ENCODE data around the gene DUSP16. TPM values are rescaled to one million over a fixed set of nuclear protein-coding genes. Genes with fewer than 3 reads are reported as not detected.
A peak's percentile ranks its signal among the peaks of the same experiment; 100 is the strongest.

DUSP16 gene
- total and polyA plus RNA-seq, 3 donors from 2014 or later, result 22.5 to 48.6 (median 42.1) TPM

GRCh38 chr12:12609692-12610091 lies 47.0 kb upstream of the DUSP16 start:
- no peak for DNase-seq
- Histone ChIP-seq H3K36me3 (ENCODE audit: low read depth, missing control alignments) (no peaks in the 10 kb centered on the region), H3K27ac (no peak overlapping the region), H3K4me3 (no peak overlapping the region), H3K27me3 (no peaks in the 10 kb centered on the region), H3K9me3 (no peaks in the 10 kb centered on the region), H3K4me1 (peaks cover 19% of the 10 kb centered on the region)
- 86 to 95% methylated on average over 3 of the region's 3 CpGs for WGBS, 2 donors
- TF ChIP-seq, protein P1, sequence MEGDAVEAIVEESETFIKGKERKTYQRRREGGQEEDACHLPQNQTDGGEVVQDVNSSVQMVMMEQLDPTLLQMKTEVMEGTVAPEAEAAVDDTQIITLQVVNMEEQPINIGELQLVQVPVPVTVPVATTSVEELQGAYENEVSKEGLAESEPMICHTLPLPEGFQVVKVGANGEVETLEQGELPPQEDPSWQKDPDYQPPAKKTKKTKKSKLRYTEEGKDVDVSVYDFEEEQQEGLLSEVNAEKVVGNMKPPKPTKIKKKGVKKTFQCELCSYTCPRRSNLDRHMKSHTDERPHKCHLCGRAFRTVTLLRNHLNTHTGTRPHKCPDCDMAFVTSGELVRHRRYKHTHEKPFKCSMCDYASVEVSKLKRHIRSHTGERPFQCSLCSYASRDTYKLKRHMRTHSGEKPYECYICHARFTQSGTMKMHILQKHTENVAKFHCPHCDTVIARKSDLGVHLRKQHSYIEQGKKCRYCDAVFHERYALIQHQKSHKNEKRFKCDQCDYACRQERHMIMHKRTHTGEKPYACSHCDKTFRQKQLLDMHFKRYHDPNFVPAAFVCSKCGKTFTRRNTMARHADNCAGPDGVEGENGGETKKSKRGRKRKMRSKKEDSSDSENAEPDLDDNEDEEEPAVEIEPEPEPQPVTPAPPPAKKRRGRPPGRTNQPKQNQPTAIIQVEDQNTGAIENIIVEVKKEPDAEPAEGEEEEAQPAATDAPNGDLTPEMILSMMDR (IDR thresholded peaks at IDR 0.05), result no peak
- no peak for TF ChIP-seq POLR2A (IDR thresholded peaks at IDR 0.05)
- intact Hi-C loops (cut with DNase I; ENCODE audit: low total_unique reads), result no loop called here

DNA sequence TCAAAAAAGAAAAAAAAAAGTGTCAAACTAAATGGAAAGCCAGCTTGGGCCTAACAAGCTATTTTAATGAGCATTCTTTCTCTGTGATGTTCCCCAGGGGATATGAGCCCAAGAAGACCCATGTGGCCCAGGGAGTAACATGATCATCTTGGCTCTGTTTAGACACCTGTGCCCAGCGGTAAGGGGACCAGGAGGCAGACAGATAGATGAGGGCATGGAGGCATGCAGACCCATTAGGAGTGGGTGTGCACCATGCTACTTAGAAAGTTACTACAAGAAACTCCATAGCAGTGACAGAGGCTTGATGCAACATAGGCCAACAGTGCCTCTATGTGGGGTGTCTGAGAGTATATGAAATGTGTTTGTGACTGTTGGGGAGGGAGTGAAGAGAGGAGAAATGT lies 45.9 kb upstream of the DUSP16 start:
- TF ChIP-seq, protein P1 (IDR thresholded peaks at IDR 0.05), result no peak
- TF ChIP-seq POLR2A (IDR thresholded peaks at IDR 0.05), result no peak
- H3K4me3 ChIP-seq, result no peak overlapping the region
- peaks cover 18% of the 10 kb centered on the region for H3K4me1 ChIP-seq
- no peaks in the 10 kb centered on the region for H3K27me3 ChIP-seq
- H3K36me3 ChIP-seq (ENCODE audit: low read depth, missing control alignments), result no peaks in the 10 kb centered on the region
- intact Hi-C loops (cut with DNase I; ENCODE audit: low total_unique reads), result no loop called here
- 80% methylated on average over 1 of the region's 1 CpG for WGBS, 2 donors
- H3K9me3 ChIP-seq, result no peaks in the 10 kb centered on the region
- DNase-seq, result no peak
- H3K27ac ChIP-seq, result no peak overlapping the region

- 57 to 62% methylated on average over 7 of the region's 7 CpGs for WGBS, 2 donors
- H3K27ac ChIP-seq, result peak overlapping the region in 1 of 2 donors; percentile 4
Measured at GRCh38 chr12:12606781-12607589, 44.3 kb upstream of the DUSP16 start.

DNA sequence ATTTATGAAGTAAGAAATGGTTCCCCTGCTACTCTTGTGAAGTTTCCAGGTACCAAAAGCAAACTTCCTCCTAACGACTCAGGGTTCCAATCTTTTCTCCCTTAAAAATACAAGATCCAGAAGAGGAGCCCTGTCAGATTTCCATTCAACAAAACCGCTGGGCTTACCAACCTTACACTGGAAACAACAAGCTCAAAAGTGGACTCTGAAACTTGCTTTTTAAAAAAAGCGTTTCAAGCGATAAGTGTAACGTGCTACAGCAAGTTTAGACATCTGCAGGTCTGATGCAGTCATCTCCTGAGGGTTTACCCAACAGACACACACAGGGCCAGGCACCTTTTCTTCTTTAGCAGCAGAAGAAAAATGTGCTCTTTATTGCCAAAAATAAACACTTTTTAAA lies 42.1 kb upstream of the DUSP16 start:
- H3K27ac ChIP-seq, result no peak overlapping the region
- intact Hi-C loops (cut with DNase I; ENCODE audit: low total_unique reads), result no loop called here
- H3K9me3 ChIP-seq, result no peaks in the 10 kb centered on the region
- TF ChIP-seq POLR2A (IDR thresholded peaks at IDR 0.05), result no peak
- TF ChIP-seq, protein P1 (IDR thresholded peaks at IDR 0.05), result no peak
- no peak for DNase-seq
- no peaks in the 10 kb centered on the region for H3K27me3 ChIP-seq
- H3K36me3 ChIP-seq (ENCODE audit: low read depth, missing control alignments), result no peaks in the 10 kb centered on the region
- H3K4me1 ChIP-seq, result no peaks in the 10 kb centered on the region
- 52 to 60% methylated on average over 5 of the region's 5 CpGs for WGBS, 2 donors
- no peak overlapping the region for H3K4me3 ChIP-seq

More at GRCh38 chr12:12606781-12607589, 44.3 kb upstream of the DUSP16 start:
- no peak for DNase-seq
- no peak overlapping the region for H3K4me3 ChIP-seq
- no peaks in the 10 kb centered on the region for H3K9me3 ChIP-seq
- H3K4me1 ChIP-seq, result peaks cover 6% of the 10 kb centered on the region
- TF ChIP-seq, protein P1 (IDR thresholded peaks at IDR 0.05), result no peak
- TF ChIP-seq POLR2A (IDR thresholded peaks at IDR 0.05), result no peak
- H3K27me3 ChIP-seq, result no peaks in the 10 kb centered on the region
- no peaks in the 10 kb centered on the region for H3K36me3 ChIP-seq (ENCODE audit: low read depth, missing control alignments)
- intact Hi-C loops (cut with DNase I; ENCODE audit: low total_unique reads), result no loop called here

DNA sequence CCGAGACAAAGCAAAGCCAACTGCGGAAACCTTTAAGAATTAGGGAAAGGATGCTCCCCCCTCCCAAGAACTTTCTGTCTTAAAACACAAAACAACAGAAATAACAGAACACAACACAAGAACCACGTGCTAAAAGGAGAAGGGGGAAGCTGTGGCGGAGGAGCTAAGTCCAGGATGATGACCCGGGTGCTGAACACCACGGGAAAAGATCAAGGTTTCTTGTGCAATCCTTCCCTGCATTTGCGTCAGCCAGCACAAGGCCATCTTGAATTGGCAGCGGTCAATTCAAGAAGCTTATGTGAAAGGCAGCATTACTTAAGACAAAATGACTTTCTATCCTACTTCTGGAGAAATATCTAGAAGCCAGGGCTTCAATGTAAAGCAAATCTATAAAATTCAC lies 38.0 kb upstream of the DUSP16 start:
- Histone ChIP-seq H3K4me3 (no peak overlapping the region), H3K27ac (peak overlapping the region in 1 of 2 donors; percentile 1), H3K4me1 (no peaks in the 10 kb centered on the region), H3K36me3 (ENCODE audit: low read depth, missing control alignments) (no peaks in the 10 kb centered on the region), H3K27me3 (no peaks in the 10 kb centered on the region), H3K9me3 (no peaks in the 10 kb centered on the region)
- intact Hi-C loops (cut with DNase I; ENCODE audit: low total_unique reads), result no loop called here
- peak; percentile 31 for DNase-seq
- 63 to 77% methylated on average over 8 of the region's 8 CpGs for WGBS, 2 donors
- no peak for TF ChIP-seq POLR2A (IDR thresholded peaks at IDR 0.05)
